SK-N-SH treated with all-trans-retinoic acid at 6 μM for 48 hours (cell line): ENCODE data around the gene TMEM132D.

Experiments
- ATAC-seq: fragments of 200-7000 bp; cut with Tn5 transposase; 3 replicates; pipeline ENCODE4 v1.9.1; 2020; ENCODE audit warnings: mild to moderate bottlenecking, moderate library complexity
- BACH2 ChIP-seq: fragments of 250-450 bp; sonication (Bioruptor Pico); IDR thresholded peaks from 2 replicates; pipeline ENCODE4 v1.9.0; 2021; ENCODE audit warnings: mild to moderate bottlenecking, borderline replicate concordance
- CSDC2 ChIP-seq: fragments of 250-450 bp; sonication (Bioruptor Pico); IDR thresholded peaks from 2 replicates; pipeline ENCODE4 v1.5.0; 2020; ENCODE audit warnings: mild to moderate bottlenecking, moderate library complexity
- ESRRG ChIP-seq: fragments of 250-450 bp; sonication (Bioruptor Pico); IDR thresholded peaks from 2 replicates; pipeline ENCODE4 v1.6.1; 2021; ENCODE audit warnings: mild to moderate bottlenecking
- GLIS3 ChIP-seq: fragments of 250-450 bp; sonication (Bioruptor Pico); IDR thresholded peaks from 2 replicates; pipeline ENCODE4 v1.5.0; 2020; ENCODE audit warnings: mild to moderate bottlenecking, moderate library complexity
- ISL1 ChIP-seq: fragments of 250-450 bp; sonication (Bioruptor Pico); IDR thresholded peaks from 2 replicates; pipeline ENCODE4 v2.1.2; 2022; ENCODE audit warnings: mild to moderate bottlenecking, moderate library complexity
- PPARA ChIP-seq: fragments of 250-450 bp; sonication (Bioruptor Pico); IDR thresholded peaks from 2 replicates; pipeline ENCODE4 v1.5.0; 2020; ENCODE audit warnings: mild to moderate bottlenecking, borderline replicate concordance
- RARB ChIP-seq: fragments of 250-450 bp; sonication (Bioruptor Pico); IDR thresholded peaks from 2 replicates; pipeline ENCODE4 v1.8.0; 2021; ENCODE audit warnings: mild to moderate bottlenecking, moderate library complexity
- TCF4 ChIP-seq: fragments of 250-450 bp; sonication (Bioruptor Pico); IDR thresholded peaks from 2 replicates; pipeline ENCODE4 v1.8.0; 2021; ENCODE audit warnings: mild to moderate bottlenecking, moderate library complexity, borderline replicate concordance
- TOX ChIP-seq: fragments of 250-450 bp; sonication (Bioruptor Pico); IDR thresholded peaks from 2 replicates; pipeline ENCODE4 v1.8.0; 2021; ENCODE audit warnings: mild to moderate bottlenecking, moderate library complexity, borderline replicate concordance
- TSHZ2 ChIP-seq: fragments of 250-450 bp; sonication (Bioruptor Pico); IDR thresholded peaks from 2 replicates; pipeline ENCODE4 v1.5.0; 2020; ENCODE audit warnings: mild to moderate bottlenecking, moderate library complexity
- ZC3H10 ChIP-seq: fragments of 250-450 bp; sonication (Bioruptor Pico); IDR thresholded peaks from 2 replicates; pipeline ENCODE4 v1.5.1; 2021; ENCODE audit warnings: mild to moderate bottlenecking, moderate library complexity
- ZFP3 ChIP-seq: fragments of 250-450 bp; sonication (Bioruptor Pico); IDR thresholded peaks from 2 replicates; pipeline ENCODE4 v1.5.0; 2020; ENCODE audit warnings: mild to moderate bottlenecking, moderate library complexity
- ZFP30 ChIP-seq: fragments of 450-650 bp; formaldehyde crosslinking; IDR thresholded peaks from 2 replicates; pipeline ENCODE4 v1.5.0; 2022; ENCODE audit warnings: mild to moderate bottlenecking, moderate library complexity
- ZNF565 ChIP-seq: fragments of 450-650 bp; formaldehyde crosslinking; conservative IDR thresholded peaks from 2 replicates; pipeline ENCODE4 v1.5.0; 2020; ENCODE audit warnings: low read depth, mild to moderate bottlenecking, moderate library complexity
- ZNF70 ChIP-seq: fragments of 450-650 bp; formaldehyde crosslinking; IDR thresholded peaks from 2 replicates; pipeline ENCODE4 v1.5.0; 2020; ENCODE audit warnings: mild to moderate bottlenecking, moderate library complexity
- ZNF8 ChIP-seq: fragments of 450-650 bp; formaldehyde crosslinking; IDR thresholded peaks from 2 replicates; pipeline ENCODE4 v1.5.0; 2020; ENCODE audit warnings: mild to moderate bottlenecking, moderate library complexity
- TF ChIP-seq, protein P1 (sequence below): fragments of 250-450 bp; sonication (Bioruptor Pico); IDR thresholded peaks from 2 replicates; pipeline ENCODE4 v1.8.0; 2021; ENCODE audit warnings: low read depth, mild to moderate bottlenecking, moderate library complexity, borderline replicate concordance
- TF ChIP-seq, protein P2 (sequence below): fragments of 250-450 bp; sonication (Bioruptor Pico); IDR thresholded peaks from 2 replicates; pipeline ENCODE4 v1.8.0; 2020; ENCODE audit warnings: mild to moderate bottlenecking, moderate library complexity, borderline replicate concordance
- TF ChIP-seq, protein P3 (sequence below): fragments of 250-450 bp; sonication (Bioruptor Pico); IDR thresholded peaks from 2 replicates; pipeline ENCODE4 v1.5.1; 2021; ENCODE audit warnings: mild to moderate bottlenecking, moderate library complexity

TMEM132D gene

DNA sequence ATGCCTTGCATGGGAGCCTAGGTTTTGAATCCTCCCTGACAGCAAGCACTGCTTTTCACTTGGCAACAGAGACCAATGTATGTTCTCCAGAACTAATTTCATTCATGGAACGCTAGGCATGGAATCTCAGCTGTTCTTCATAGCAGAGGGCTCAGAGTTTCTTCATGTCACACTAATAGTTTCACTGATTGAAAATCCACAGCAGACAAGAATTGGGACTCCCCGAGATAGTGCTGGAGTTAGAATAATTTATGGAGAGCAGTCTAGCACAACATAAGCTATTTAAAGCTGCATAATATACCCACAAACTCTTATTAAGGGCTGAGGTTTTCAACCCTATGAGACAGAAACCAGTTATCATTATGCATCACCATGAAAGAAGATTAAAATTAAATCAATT lies 342.5 kb downstream of the TMEM132D start (continued):
- TF ChIP-seq, protein P1, sequence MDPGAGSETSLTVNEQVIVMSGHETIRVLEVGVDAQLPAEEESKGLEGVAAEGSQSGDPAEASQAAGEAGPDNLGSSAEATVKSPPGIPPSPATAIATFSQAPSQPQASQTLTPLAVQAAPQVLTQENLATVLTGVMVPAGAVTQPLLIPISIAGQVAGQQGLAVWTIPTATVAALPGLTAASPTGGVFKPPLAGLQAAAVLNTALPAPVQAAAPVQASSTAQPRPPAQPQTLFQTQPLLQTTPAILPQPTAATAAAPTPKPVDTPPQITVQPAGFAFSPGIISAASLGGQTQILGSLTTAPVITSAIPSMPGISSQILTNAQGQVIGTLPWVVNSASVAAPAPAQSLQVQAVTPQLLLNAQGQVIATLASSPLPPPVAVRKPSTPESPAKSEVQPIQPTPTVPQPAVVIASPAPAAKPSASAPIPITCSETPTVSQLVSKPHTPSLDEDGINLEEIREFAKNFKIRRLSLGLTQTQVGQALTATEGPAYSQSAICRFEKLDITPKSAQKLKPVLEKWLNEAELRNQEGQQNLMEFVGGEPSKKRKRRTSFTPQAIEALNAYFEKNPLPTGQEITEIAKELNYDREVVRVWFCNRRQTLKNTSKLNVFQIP (CRISPR knock-in tag) = no peak
- TF ChIP-seq ZFP30 = no peak
- no peak for TF ChIP-seq CSDC2

DNA sequence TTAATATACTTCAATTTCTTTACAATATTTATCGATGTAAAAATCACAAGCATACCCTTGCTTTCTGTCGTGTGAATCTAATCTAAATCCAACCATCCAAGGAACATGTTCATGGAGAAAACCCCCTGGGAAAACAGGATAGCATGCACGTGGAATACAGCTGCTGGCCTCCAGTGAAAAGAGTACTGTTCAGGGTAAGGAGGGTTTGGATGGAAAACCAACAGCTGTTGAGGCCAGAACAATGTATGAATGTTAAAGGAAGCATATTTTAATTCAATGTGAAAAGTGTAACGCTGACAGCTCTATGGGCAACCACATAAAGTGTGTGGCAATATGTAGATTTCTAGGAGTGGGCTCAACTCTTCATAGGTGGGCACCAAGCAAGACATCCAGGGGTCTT lies 344.0 kb downstream of the TMEM132D start:
- no peak for TF ChIP-seq TCF4 (CRISPR knock-in tag)
- no peak for TF ChIP-seq RARB (CRISPR knock-in tag)
- TF ChIP-seq TOX (CRISPR knock-in tag) = no peak
- TF ChIP-seq, protein P2, sequence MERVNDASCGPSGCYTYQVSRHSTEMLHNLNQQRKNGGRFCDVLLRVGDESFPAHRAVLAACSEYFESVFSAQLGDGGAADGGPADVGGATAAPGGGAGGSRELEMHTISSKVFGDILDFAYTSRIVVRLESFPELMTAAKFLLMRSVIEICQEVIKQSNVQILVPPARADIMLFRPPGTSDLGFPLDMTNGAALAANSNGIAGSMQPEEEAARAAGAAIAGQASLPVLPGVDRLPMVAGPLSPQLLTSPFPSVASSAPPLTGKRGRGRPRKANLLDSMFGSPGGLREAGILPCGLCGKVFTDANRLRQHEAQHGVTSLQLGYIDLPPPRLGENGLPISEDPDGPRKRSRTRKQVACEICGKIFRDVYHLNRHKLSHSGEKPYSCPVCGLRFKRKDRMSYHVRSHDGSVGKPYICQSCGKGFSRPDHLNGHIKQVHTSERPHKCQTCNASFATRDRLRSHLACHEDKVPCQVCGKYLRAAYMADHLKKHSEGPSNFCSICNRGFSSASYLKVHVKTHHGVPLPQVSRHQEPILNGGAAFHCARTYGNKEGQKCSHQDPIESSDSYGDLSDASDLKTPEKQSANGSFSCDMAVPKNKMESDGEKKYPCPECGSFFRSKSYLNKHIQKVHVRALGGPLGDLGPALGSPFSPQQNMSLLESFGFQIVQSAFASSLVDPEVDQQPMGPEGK (CRISPR knock-in tag) = no peak
- TF ChIP-seq ZFP30 = no peak
- no peak for TF ChIP-seq ESRRG (CRISPR knock-in tag)
- no peak for TF ChIP-seq PPARA (CRISPR knock-in tag)
- no peak for TF ChIP-seq ISL1 (CRISPR knock-in tag)
- no peak for TF ChIP-seq ZNF8 (CRISPR knock-in tag)
- TF ChIP-seq, protein P3, sequence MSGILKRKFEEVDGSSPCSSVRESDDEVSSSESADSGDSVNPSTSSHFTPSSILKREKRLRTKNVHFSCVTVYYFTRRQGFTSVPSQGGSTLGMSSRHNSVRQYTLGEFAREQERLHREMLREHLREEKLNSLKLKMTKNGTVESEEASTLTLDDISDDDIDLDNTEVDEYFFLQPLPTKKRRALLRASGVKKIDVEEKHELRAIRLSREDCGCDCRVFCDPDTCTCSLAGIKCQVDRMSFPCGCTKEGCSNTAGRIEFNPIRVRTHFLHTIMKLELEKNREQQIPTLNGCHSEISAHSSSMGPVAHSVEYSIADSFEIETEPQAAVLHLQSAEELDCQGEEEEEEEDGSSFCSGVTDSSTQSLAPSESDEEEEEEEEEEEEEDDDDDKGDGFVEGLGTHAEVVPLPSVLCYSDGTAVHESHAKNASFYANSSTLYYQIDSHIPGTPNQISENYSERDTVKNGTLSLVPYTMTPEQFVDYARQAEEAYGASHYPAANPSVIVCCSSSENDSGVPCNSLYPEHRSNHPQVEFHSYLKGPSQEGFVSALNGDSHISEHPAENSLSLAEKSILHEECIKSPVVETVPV (CRISPR knock-in tag) = no peak
- TF ChIP-seq BACH2 (CRISPR knock-in tag) = no peak
- no peak for ATAC-seq

- no peak for ATAC-seq
- TF ChIP-seq CSDC2 (no peak), ZNF565 (CRISPR knock-in tag) (no peak), RARB (CRISPR knock-in tag) (no peak), ZFP30 (no peak), ZFP3 (CRISPR knock-in tag) (no peak), ZC3H10 (CRISPR knock-in tag) (no peak), PPARA (CRISPR knock-in tag) (no peak), TCF4 (CRISPR knock-in tag) (no peak), GLIS3 (no peak), TSHZ2 (CRISPR knock-in tag) (no peak)
- TF ChIP-seq, protein P3 (CRISPR knock-in tag) = no peak
- TF ChIP-seq, all 23 proteins: peak for 0
Measured at GRCh38 chr12:129558036-129558435, 345.8 kb downstream of the TMEM132D start.

- no peak for ATAC-seq
- no peak for TF ChIP-seq GLIS3
- TF ChIP-seq ZNF70 = no peak
- TF ChIP-seq, protein P2 (CRISPR knock-in tag) = no peak
- no peak for TF ChIP-seq ESRRG (CRISPR knock-in tag)
- TF ChIP-seq ZFP3 (CRISPR knock-in tag) = no peak
- TF ChIP-seq, protein P1 (CRISPR knock-in tag) = no peak
- no peak for TF ChIP-seq ZC3H10 (CRISPR knock-in tag)
Measured at GRCh38 chr12:129556082-129556481, 347.7 kb downstream of the TMEM132D start.
